Heart left ventricle (tissue), 16 donors: Measurements from ENCODE around the gene DAGLA. TPM values are rescaled to one million over a fixed set of nuclear protein-coding genes. Genes with fewer than 3 reads are reported as not detected.

Experiments
- ATAC-seq, 4 donors: fragments of 200-7000 bp; cut with Tn5 transposase; one replicate each; pipeline ENCODE4 v1.9.1; 2020 to 2022; ENCODE audit warnings: moderate library complexity in 4 of 4, mild to moderate bottlenecking in 3 of 4, moderate number of reproducible peaks in 1 of 4
- DNase-seq, 5 donors: peaks; one replicate each; pipeline ENCODE4 v3.0.0-alpha.2; 2020
- H3K27ac ChIP-seq, 12 donors: fragments of 200-600 bp; sonication (generic) in 4 of 12; one replicate each; pipeline versions ENCODE4 v1.5.0 to v1.8.0; 2016 to 2022; ENCODE audit warnings: mild to moderate bottlenecking in 2 of 12
- H3K27me3 ChIP-seq, 9 donors: fragments of 200-600 bp; sonication (generic) in 2 of 9; one replicate each; pipeline versions ENCODE4 v1.5.1 to v1.8.0; 2016 to 2022; ENCODE audit warnings: mild to moderate bottlenecking in 3 of 9
- H3K36me3 ChIP-seq, 9 donors: fragments of 200-600 bp; sonication (generic) in 2 of 9; one replicate each; pipeline versions ENCODE4 v1.5.0 to v1.8.0; 2018 to 2022; ENCODE audit warnings: mild to moderate bottlenecking in 2 of 9
- H3K4me1 ChIP-seq, 12 donors: fragments of 200-600 bp; sonication (generic) in 4 of 12; one replicate each; pipeline versions ENCODE4 v1.5.0 to v1.8.0; 2016 to 2022; ENCODE audit warnings: mild to moderate bottlenecking in 3 of 12
- H3K4me3 ChIP-seq, 12 donors: fragments of 200-600 bp; sonication (generic) in 4 of 12; one replicate each; pipeline versions ENCODE4 v1.5.0 to v1.8.0; 2017 to 2022; ENCODE audit warnings: mild to moderate bottlenecking in 9 of 12, moderate library complexity in 4 of 12
- H3K9me3 ChIP-seq, 12 donors: fragments of 200-600 bp; sonication (generic) in 4 of 12; one replicate each; pipeline versions ENCODE4 v1.5.0 to v1.8.0; 2016 to 2022; ENCODE audit warnings: mild to moderate bottlenecking in 1 of 12
- POLR2A ChIP-seq, 2 donors: fragments of 450-650 bp; IDR thresholded peaks; one replicate each; pipeline ENCODE4 v1.6.1; 2017; ENCODE audit warnings: antibody characterized with exemption in 2 of 2, mild to moderate bottlenecking in 2 of 2, moderate library complexity in 2 of 2
- WGBS, 4 donors: extraction: QIAGEN DNeasy Blood & Tissue Kit in 2 of 4; methylation state at CpG; one replicate each; pipeline versions ENCODE4 v1.1.5 to v1.1.7; 2013 to 2018; 5-methylcytosine and 5-hydroxymethylcytosine counted together
- intact Hi-C, 10 donors: fragments of 100-400 bp; cut with DNase I; formaldehyde crosslinking; loops; one replicate each; pipeline versions ENCODE4 v1.11.1 to v1.14.2; 2022
- polyA plus RNA-seq, 2 donors: library from polyadenylated mRNA; stranded (reverse); fragments of 200-250 nt; gene quantifications; one replicate each; pipeline ENCODE4 v1.2.3, GENCODE V29; 2013
- total RNA-seq, 9 donors: library from RNA; depleted of rRNA in 2 of 9; stranded (reverse); fragments of >200 nt in 2 of 9; fragmentation: NEBNext Ultra II Directional in 3 of 9; extraction: Animal tissue kit (Norgen Biotek cat#: 25700) in 3 of 9; gene quantifications; one replicate each; pipeline versions ENCODE4 v1.1.0 to v1.2.4, GENCODE V29; 2016 to 2023
- TF ChIP-seq, protein P1 (sequence below), 12 donors: fragments of 200-600 bp; sonication (generic) in 4 of 12; IDR thresholded peaks; one replicate each; pipeline versions ENCODE4 v1.5.0 to v1.8.0; 2018 to 2022; ENCODE audit warnings: antibody characterized with exemption in 12 of 12, mild to moderate bottlenecking in 5 of 12
- donor health status: ischemic (EF 13 %, LVEDD 7.1; RV severe dilation, severe dysfunction).
- donor health status: healthy with polysubstance abuse.
- donor health status: DM: no; HTN: yes; CAD: no.
- donor health status: DM: no; HTN: no; CAD: no.
- donor health status: ischemic (EF 25% LVEDD 6.9; RV normal size, moderate dysfunction).
- donor health status: ischemic (EF 25% LVEDD 5.7; RV mildly dilated, moderate dysfunction).
- donor health status: healthy.
- donor health status: DM: yes; HTN: yes; CAD: no.
- donor health status: ischemic (EF 35%, LVEDD 5.7; RV mildly dilated, moderate dysfunction).
- donor health status: nonischemic (EF 11% LVEDD 7.7; RV severe dilation, severe dysfunction).
- donor health status: DM: yes; HTN: yes; CAD: no.
- donor health status: PGD.
- donor health status: ischemic (EF 29% LVEDD 5.4; RV normal size, mild dysfunction).
- donor health status: nonischemic (EF 23%, LVEDD 6.1; RV moderate dilation, normal function).

The DAGLA gene
- total and polyA plus RNA-seq, 11 donors, result 2.2 to 5.6 (median 3.3) TPM

DNA sequence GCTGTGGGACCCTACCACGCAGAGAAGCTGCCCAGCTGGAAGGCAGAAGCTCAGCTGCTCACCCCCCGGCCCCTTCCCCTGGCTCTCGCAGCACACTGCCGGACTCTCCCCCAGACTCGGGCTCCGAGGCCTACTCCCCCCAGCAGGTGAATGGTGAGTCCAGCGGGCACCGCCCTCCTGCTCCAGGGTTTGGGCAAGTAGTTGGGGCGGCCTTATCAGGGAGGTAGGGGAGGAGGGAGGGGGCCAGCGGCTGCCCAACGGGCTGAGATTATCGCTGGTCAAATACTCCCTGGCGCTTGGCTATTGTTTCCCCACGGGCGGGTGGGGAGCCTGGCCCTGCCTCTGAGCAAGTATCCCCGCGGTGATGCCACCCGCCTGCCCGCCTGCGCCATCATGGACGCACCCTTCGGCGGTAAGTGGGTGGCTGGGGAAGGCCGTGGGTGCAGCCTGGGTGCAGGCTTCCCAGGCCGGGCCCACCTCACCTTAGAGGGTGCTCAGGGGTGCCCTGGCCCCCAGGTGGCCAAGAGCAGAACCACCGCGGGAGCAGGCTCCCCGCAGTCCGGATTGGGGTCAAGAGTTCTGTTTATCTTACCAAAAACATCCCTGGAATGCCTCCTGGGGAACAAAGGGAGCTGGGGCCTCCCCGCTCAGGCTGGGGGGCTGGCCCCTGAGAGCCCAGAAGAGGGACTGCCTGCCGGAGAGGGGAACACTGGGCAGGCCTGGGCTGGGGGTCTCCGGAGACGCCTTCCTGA, 89.2 kb downstream of the DAGLA start:
- TF ChIP-seq, protein P1, sequence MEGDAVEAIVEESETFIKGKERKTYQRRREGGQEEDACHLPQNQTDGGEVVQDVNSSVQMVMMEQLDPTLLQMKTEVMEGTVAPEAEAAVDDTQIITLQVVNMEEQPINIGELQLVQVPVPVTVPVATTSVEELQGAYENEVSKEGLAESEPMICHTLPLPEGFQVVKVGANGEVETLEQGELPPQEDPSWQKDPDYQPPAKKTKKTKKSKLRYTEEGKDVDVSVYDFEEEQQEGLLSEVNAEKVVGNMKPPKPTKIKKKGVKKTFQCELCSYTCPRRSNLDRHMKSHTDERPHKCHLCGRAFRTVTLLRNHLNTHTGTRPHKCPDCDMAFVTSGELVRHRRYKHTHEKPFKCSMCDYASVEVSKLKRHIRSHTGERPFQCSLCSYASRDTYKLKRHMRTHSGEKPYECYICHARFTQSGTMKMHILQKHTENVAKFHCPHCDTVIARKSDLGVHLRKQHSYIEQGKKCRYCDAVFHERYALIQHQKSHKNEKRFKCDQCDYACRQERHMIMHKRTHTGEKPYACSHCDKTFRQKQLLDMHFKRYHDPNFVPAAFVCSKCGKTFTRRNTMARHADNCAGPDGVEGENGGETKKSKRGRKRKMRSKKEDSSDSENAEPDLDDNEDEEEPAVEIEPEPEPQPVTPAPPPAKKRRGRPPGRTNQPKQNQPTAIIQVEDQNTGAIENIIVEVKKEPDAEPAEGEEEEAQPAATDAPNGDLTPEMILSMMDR (IDR thresholded peaks at IDR 0.05), result no peak
- TF ChIP-seq POLR2A (IDR thresholded peaks at IDR 0.05), result no peak
- intact Hi-C loops, result no loop called here
- WGBS, 4 donors, result 64 to 92% (median 67%) methylated on average over 10 to 33 of the region's 33 CpGs
- no peak overlapping the region for H3K27ac ChIP-seq
- no peak overlapping the region for H3K4me3 ChIP-seq
- no peaks in the 10 kb centered on the region for H3K9me3 ChIP-seq
- H3K27me3 ChIP-seq, result no peaks in the 10 kb centered on the region
- no peaks in the 10 kb centered on the region for H3K36me3 ChIP-seq
- DNase-seq (no peak), ATAC-seq (no peak)
- H3K4me1 ChIP-seq, result peaks cover 0 to 9% (median 0%) of the 10 kb centered on the region in 12 donors

DNA sequence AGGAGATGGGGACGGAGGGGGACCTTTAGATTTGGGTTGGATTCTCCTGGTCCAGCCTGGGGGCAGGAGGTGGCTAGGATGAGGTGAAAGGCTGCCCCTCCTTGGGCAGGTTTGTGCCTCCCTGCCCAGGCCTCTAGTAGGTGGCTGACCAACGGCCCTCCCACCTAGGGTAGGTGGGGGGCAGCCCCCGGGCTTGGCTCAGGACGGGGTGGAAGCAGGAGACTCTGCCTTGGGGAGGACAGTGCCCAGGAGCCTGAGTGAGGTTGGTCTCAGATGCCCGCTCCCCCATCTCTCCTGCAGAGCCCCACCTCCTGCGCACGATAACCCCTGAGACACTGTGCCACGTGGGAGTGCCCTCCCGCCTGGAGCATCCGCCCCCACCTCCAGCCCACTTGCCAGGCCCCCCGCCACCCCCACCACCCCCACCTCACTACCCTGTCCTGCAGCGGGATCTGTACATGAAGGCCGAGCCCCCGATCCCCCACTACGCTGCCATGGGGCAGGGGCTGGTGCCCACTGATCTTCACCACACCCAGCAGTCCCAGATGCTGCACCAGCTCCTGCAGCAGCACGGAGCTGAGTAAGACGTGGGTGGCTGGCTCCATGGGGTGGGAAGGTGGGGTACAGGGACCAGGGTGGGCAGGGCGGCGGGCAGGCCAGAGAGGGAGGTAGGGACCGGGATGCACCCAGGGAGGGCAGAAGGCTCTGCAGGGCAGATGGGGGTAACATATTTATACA, 89.9 kb downstream of the DAGLA start:
- no peaks in the 10 kb centered on the region for H3K27me3 ChIP-seq
- H3K4me3 ChIP-seq, result no peak overlapping the region
- H3K9me3 ChIP-seq, result no peaks in the 10 kb centered on the region
- DNase-seq, result no peak
- ATAC-seq, result no peak
- intact Hi-C loops, result no loop called here
- H3K27ac ChIP-seq, result no peak overlapping the region
- peaks cover 0 to 9% (median 0%) of the 10 kb centered on the region in 12 donors for H3K4me1 ChIP-seq
- no peaks in the 10 kb centered on the region for H3K36me3 ChIP-seq
- TF ChIP-seq POLR2A (IDR thresholded peaks at IDR 0.05), result no peak
- TF ChIP-seq, protein P1 (IDR thresholded peaks at IDR 0.05), result no peak
- WGBS, 4 donors, result 84 to 91% (median 89%) methylated on average over 14 to 20 of the region's 20 CpGs

DNA sequence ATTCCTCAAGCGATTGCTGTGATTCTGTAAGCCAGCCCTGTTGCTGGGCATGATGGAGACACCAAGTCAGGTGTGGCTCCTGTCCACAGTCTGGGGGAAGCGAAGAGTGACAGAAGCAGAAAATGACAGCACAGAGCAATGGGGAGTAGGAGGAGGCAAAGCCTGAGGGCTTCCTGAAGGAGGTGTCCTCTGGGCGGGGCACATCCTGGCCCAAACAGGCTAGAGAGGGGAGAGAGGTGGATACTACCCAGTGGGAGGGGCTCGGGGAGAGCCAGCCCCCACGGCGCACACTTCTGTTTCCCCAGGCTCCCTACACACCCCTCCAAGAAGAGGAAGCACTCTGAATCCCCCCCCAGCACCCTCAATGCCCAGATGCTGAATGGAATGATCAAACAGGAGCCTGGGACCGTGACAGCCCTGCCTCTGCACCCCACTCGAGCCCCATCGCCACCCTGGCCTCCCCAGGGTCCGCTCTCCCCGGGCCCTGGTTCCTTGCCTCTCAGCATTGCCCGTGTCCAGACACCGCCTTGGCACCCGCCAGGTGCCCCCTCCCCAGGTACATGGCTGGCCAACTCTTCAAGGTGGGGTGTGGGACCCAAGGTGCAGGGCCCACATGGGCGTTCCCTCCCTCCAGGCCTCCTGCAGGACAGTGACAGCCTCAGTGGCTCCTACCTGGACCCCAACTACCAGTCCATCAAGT, 91.2 kb downstream of the DAGLA start:
- no peaks in the 10 kb centered on the region for H3K9me3 ChIP-seq
- intact Hi-C loops, result no loop called here
- no peak overlapping the region for H3K4me3 ChIP-seq
- TF ChIP-seq, protein P1 (IDR thresholded peaks at IDR 0.05), result no peak
- no peak for TF ChIP-seq POLR2A (IDR thresholded peaks at IDR 0.05)
- no peaks in the 10 kb centered on the region for H3K36me3 ChIP-seq
- WGBS, 4 donors, result 86 to 91% (median 90%) methylated on average over 13 to 15 of the region's 15 CpGs
- ATAC-seq, result no peak
- H3K4me1 ChIP-seq, result peaks cover 0 to 9% (median 0%) of the 10 kb centered on the region in 12 donors
- H3K27ac ChIP-seq, result no peak overlapping the region
- no peak for DNase-seq
- H3K27me3 ChIP-seq, result no peaks in the 10 kb centered on the region

DNA sequence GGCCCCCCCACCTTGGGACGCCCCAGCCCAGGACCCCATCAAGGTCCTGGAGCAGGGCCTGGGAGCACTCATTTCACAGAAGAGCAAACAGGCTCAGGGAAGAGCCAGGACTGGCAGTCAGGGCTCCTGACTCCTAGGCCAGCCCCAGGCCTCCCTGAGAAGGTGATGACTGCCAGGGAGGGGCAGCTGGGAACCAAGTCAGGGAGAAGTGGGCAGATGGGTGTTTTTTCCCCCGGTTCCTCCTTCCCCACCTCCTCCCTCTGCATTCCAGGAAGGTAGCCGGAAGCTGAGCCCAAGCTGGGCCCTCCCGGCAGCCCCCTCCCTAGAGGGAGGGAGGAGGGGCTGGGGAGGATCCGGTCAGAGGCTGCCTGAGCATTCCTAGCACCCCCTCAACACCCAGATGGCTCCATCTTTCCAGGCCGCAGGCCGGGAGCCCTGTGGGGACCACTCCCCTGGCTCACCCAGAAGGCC, 91.8 kb downstream of the DAGLA start:
- TF ChIP-seq, protein P1 (IDR thresholded peaks at IDR 0.05), result no peak
- TF ChIP-seq POLR2A (IDR thresholded peaks at IDR 0.05), result no peak

More for the DNA sequence above, 91.8 kb downstream of the DAGLA start:
- no peak overlapping the region for H3K4me3 ChIP-seq
- peaks cover 0 to 11% (median 1%) of the 10 kb centered on the region in 12 donors for H3K4me1 ChIP-seq
- no peaks in the 10 kb centered on the region for H3K36me3 ChIP-seq
- H3K27me3 ChIP-seq, result no peaks in the 10 kb centered on the region
- ATAC-seq (no peak), DNase-seq (no peak)
- H3K9me3 ChIP-seq, result no peaks in the 10 kb centered on the region
- intact Hi-C loops, result no loop called here
- H3K27ac ChIP-seq, result no peak overlapping the region
- WGBS, 4 donors, result 42 to 55% (median 46%) methylated on average over 2 to 7 of the region's 7 CpGs
